ENCODE measurements around the gene BTBD7. TPM values are rescaled to one million over a fixed set of nuclear protein-coding genes. Genes with fewer than 3 reads are reported as not detected.

Gene BTBD7
- total and polyA plus RNA-seq, 2 donors (not counting 1 experiment from before 2014, with no cell fraction given) = 8.1 to 48.6 TPM

DNA sequence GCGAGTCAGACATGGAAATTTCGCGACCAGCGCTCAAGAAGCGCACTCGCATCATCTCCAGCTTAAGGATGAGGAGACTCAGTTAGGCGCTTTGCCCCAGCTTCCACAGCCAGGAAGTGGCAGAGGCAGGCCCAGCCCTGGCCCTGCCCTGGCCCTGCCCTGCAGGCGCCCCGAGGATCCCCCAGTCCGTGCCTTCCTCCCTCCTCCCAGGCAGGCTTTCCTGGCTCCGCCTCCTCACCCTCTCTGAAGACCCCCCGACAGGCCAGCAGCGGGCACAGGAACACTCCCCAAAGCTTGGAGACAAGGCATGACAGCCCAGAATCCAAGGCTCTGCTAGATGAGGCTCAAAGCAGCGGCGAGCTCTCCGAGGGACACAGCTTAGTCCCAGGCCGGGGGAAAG, 100.7 kb downstream of the BTBD7 start:
- ChIA-PET CTCF (interaction anchor here (1.0 kb wide), 1 partner anchor 657 kb away, joined by 4 read pairs; no protein-coding TSS in a partner anchor), POLR2A (no interaction called here)
- TF ChIP-seq EZH2 (IDR thresholded peaks at IDR 0.05; ENCODE audit: borderline replicate concordance, insufficient read depth, low read depth, low read length, poor library complexity, severe bottlenecking) = no peak
- TF ChIP-seq, protein P1, sequence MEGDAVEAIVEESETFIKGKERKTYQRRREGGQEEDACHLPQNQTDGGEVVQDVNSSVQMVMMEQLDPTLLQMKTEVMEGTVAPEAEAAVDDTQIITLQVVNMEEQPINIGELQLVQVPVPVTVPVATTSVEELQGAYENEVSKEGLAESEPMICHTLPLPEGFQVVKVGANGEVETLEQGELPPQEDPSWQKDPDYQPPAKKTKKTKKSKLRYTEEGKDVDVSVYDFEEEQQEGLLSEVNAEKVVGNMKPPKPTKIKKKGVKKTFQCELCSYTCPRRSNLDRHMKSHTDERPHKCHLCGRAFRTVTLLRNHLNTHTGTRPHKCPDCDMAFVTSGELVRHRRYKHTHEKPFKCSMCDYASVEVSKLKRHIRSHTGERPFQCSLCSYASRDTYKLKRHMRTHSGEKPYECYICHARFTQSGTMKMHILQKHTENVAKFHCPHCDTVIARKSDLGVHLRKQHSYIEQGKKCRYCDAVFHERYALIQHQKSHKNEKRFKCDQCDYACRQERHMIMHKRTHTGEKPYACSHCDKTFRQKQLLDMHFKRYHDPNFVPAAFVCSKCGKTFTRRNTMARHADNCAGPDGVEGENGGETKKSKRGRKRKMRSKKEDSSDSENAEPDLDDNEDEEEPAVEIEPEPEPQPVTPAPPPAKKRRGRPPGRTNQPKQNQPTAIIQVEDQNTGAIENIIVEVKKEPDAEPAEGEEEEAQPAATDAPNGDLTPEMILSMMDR (IDR thresholded peaks at IDR 0.05) = no peak
- Histone ChIP-seq H3K4me2 (replicated peaks; ENCODE audit: low read depth, low read length, poor library complexity, severe bottlenecking) (no peak overlapping the region), H3K27ac (ENCODE audit: low read length in 2 of 2) (no peak overlapping the region), H3K4me3 (ENCODE audit: control extremely low read depth in 1 of 5, extremely low read depth in 1 of 5, insufficient read depth in 1 of 5, low read depth in 2 of 5, low read length in 4 of 5) (no peak overlapping the region), H3K79me2 (ENCODE audit: control insufficient read depth, insufficient read depth, low read length) (no peaks in the 10 kb centered on the region), H2AFZ (ENCODE audit: insufficient read depth, low read depth, low read length, poor library complexity, severe bottlenecking) (no peak overlapping the region), H3K36me3 (replicated peaks in 1 of 2; ENCODE audit: control extremely low read depth in 1 of 2, control insufficient read depth in 1 of 2, extremely low read depth in 1 of 2, insufficient read depth in 2 of 2, low read length in 1 of 2) (peaks cover 11 to 21% of the 10 kb centered on the region in 2 experiments), H3K9ac (ENCODE audit: low read length) (no peak overlapping the region), H3K27me3 (replicated peaks in 1 of 4; ENCODE audit: control extremely low read depth in 1 of 4, control insufficient read depth in 3 of 4, insufficient read depth in 4 of 4, low read length in 3 of 4) (peaks cover 0 to 11% (median 0%) of the 10 kb centered on the region in 4 experiments), H3K9me3 (ENCODE audit: control extremely low read depth in 1 of 3, control insufficient read depth in 2 of 3, insufficient read depth in 1 of 3, low read length in 2 of 3) (peaks cover 0 to 4% (median 0%) of the 10 kb centered on the region in 3 donors), H4K20me1 (ENCODE audit: control insufficient read depth, insufficient read depth, low read length, poor library complexity, severe bottlenecking) (no peaks in the 10 kb centered on the region), H3K4me1 (ENCODE audit: control insufficient read depth in 2 of 2, insufficient read depth in 2 of 2, low read length in 2 of 2) (peaks cover 4% of the 10 kb centered on the region in 2 donors)
- peaks cover 12% of the 10 kb centered on the region for H3K4me1 Mint-ChIP-seq
- no peak overlapping the region for H3K4me3 Mint-ChIP-seq
- DNase-seq (no peak), ATAC-seq (ENCODE audit: low read depth) (no peak)
- H3K27me3 Mint-ChIP-seq = peaks cover 8% of the 10 kb centered on the region
- WGBS (ENCODE audit: insufficient coverage) = 54% methylated on average over 17 of the region's 17 CpGs
- H3K27ac Mint-ChIP-seq = no peak overlapping the region
- no peaks in the 10 kb centered on the region for H3K9me3 Mint-ChIP-seq (ENCODE audit: insufficient read depth)
- intact Hi-C loops (cut with micrococcal nuclease) = no loop called here

DNA sequence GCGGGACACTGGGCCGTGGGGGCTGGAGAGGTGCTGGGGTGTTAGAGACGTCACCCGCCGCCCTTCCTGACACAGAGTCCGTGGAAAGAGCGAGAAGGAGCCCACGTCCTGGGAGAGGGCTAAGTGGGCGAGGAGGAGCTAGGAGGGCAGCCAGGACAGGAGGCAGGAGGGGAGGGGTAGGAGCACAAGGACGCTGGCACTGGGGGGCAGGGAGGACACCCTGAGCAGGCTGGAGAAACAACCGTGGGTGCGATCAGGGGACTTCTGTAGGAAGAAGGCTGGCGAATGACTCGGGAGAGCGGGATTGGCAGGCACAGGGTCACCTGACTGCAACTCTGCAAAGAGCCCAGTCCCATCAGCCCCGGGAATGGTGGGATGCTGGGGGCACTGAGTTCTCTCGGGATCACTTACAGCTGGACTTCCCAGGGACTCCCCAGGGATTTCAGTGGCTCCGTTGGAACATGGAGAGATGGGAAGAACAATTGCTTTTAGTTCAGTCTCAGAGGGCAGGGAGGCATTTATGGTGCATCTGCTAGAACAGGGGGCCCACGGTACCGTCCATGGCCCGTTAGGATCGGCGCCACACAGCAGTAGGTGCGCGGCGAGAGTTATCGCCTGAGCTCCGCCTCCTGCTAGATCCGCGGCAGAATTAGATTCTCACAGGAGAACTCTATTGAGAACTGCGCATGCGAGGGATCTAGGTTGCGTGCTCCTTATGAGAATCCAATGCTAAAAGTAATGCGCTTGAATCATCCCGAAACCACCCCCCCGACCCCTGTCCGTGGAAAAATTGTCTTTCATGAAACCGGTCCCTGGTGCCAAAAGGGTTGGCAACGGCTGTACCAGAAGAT, 101.5 kb downstream of the BTBD7 start:
- Histone ChIP-seq H3K27me3 (replicated peaks in 1 of 4; ENCODE audit: control extremely low read depth in 1 of 4, control insufficient read depth in 3 of 4, insufficient read depth in 4 of 4, low read length in 3 of 4) (peaks cover 0 to 11% (median 0%) of the 10 kb centered on the region in 4 experiments), H3K79me2 (ENCODE audit: control insufficient read depth, insufficient read depth, low read length) (no peaks in the 10 kb centered on the region), H3K9me3 (ENCODE audit: control extremely low read depth in 1 of 3, control insufficient read depth in 2 of 3, insufficient read depth in 1 of 3, low read length in 2 of 3) (peaks cover 0 to 4% (median 0%) of the 10 kb centered on the region in 3 donors), H3K4me2 (replicated peaks; ENCODE audit: low read depth, low read length, poor library complexity, severe bottlenecking) (peak overlapping the region; percentile 50), H3K4me3 (ENCODE audit: control extremely low read depth in 1 of 5, extremely low read depth in 1 of 5, insufficient read depth in 1 of 5, low read depth in 2 of 5, low read length in 4 of 5) (peak overlapping the region in 2 of 5 experiments; percentile 11 to 14), H3K36me3 (replicated peaks in 1 of 2; ENCODE audit: control extremely low read depth in 1 of 2, control insufficient read depth in 1 of 2, extremely low read depth in 1 of 2, insufficient read depth in 2 of 2, low read length in 1 of 2) (peaks cover 15 to 26% of the 10 kb centered on the region in 2 experiments), H4K20me1 (ENCODE audit: control insufficient read depth, insufficient read depth, low read length, poor library complexity, severe bottlenecking) (no peaks in the 10 kb centered on the region), H2AFZ (ENCODE audit: insufficient read depth, low read depth, low read length, poor library complexity, severe bottlenecking) (peak overlapping the region; percentile 32), H3K9ac (ENCODE audit: low read length) (peak overlapping the region; percentile 25), H3K4me1 (ENCODE audit: control insufficient read depth in 2 of 2, insufficient read depth in 2 of 2, low read length in 2 of 2) (peaks cover 4% of the 10 kb centered on the region in 2 donors), H3K27ac (ENCODE audit: low read length in 2 of 2) (no peak overlapping the region)
- 29% methylated on average over 32 of the region's 39 CpGs for whole genome bisulfite sequencing (ENCODE audit: insufficient coverage)
- no peaks in the 10 kb centered on the region for H3K9me3 Mint-ChIP-seq (ENCODE audit: insufficient read depth)
- CTCF ChIA-PET = interaction anchor here (1.0 to 1.1 kb wide), 2 partner anchors 305 to 308 kb away, joined by 3 to 4 read pairs; no protein-coding TSS in a partner anchor
- no peak overlapping the region for H3K27ac Mint-ChIP-seq
- intact Hi-C loops (cut with micrococcal nuclease) = no loop called here
- H3K4me1 Mint-ChIP-seq = peaks cover 12% of the 10 kb centered on the region
- H3K4me3 Mint-ChIP-seq = peak overlapping the region; percentile 57
- no peak for DNase-seq
- H3K27me3 Mint-ChIP-seq = peaks cover 8% of the 10 kb centered on the region
- TF ChIP-seq EZH2 (IDR thresholded peaks at IDR 0.05; ENCODE audit: borderline replicate concordance, insufficient read depth, low read depth, low read length, poor library complexity, severe bottlenecking) = no peak
- no peak for ATAC-seq (ENCODE audit: low read depth)
- POLR2A ChIA-PET = no interaction called here
